GM18858 (cell line): ENCODE data around the gene TRAF3.
"Not testable (repeated sequence)": the region's sequence is repeated elsewhere in the genome, so short reads cannot be mapped to it uniquely, and the experiment has no call there.

Source experiments
- ATAC-seq: cut with Tn5 transposase; IDR thresholded peaks from one replicate; pipeline ENCODE4 v1.9.1; 2021; ENCODE audit not compliant: unreplicated experiment

Gene TRAF3

DNA sequence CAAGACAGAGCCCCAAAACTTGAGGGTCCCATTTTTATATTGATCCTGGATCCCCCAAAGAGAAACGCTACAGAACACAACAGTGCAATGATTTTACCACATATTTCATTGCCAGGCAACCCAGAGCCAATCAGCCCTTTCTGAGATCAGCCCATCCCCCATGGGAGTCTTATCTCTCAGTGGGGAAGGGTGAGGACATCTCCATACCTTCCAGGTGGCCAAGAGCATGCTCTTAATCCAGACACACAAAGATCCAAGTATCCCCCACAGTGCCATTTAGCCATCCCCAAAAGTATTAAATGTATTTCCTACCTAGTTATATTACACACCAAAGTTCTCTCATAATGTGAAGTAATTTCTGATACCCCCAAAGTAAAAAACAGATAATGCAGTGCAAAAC, 82.7 kb downstream of the TRAF3 start:
- no peak for ATAC-seq

DNA sequence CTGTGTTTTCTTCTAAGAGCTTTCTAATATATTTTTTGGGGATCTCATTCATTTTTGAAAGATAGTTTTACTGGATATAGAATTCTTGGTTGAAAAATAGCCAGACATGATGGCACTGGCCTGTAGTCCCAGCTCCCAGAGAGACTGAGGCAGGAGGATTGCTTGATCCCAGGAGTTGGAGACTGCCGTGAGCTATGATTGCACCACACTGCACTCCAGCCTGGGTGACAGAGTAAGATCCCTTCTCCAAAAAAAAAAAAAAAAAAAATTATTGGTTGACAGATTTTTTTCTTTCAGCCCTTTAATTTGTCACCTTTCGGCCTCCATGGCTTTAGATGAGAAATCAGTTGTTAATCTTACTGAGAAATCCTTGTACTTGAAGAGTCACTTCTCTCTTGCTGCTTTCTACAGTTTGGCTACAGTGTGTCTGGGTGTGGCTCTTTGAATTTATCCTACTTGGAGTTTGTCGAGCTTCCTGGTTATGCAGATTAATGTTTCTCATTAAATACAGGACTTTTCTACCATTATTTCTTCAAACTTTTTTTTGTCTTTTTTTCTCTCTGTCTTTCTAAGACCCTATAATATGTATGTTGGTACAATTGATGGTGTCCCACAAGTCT, 85.0 kb downstream of the TRAF3 start:
- ATAC-seq: no peak

- no peak for ATAC-seq
These were observed 86.1 kb downstream of the TRAF3 start for GRCh38 chr14:102863381-102863780.

GRCh38 chr14:102865916-102866315, 88.7 kb downstream of the TRAF3 start:
- ATAC-seq: not testable (repeated sequence)

DNA sequence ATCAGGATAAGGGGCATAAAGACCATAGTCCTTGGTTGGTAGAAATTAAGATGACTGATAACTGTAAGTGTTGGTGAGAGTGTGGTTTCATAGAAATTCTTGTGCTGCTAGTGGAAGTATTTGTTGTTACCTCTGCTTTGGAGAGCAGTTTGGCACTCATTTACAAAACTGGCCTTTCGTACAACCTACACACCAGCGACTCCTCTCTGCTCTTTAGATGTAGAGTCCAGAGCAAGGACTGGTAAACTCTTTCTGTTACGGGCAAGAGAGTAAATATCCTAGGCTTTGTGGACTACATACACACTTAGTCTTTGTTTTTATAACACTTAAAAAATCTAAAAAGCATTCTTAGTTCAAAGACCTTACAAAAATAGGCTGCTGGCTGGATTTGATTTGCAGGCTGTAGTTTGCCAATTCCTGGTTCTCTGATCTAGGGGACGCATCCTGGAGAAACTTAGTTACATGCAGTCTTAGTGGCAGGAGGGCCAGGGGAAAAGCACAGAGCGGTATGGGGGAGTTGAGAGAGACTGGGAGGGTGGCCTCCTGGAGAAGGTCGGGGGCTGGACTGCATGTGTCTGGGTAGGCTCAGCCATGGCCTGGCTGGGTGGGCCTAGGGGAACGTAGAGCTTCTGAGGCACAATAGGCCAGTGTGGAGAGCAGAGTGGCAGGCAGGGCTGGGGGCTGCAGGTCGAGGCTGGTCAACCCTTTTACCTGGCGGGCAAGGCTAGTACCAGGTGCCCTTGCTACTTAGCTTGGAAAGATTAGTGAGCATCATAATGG, 89.9 kb downstream of the TRAF3 start:
- ATAC-seq: no peak

DNA sequence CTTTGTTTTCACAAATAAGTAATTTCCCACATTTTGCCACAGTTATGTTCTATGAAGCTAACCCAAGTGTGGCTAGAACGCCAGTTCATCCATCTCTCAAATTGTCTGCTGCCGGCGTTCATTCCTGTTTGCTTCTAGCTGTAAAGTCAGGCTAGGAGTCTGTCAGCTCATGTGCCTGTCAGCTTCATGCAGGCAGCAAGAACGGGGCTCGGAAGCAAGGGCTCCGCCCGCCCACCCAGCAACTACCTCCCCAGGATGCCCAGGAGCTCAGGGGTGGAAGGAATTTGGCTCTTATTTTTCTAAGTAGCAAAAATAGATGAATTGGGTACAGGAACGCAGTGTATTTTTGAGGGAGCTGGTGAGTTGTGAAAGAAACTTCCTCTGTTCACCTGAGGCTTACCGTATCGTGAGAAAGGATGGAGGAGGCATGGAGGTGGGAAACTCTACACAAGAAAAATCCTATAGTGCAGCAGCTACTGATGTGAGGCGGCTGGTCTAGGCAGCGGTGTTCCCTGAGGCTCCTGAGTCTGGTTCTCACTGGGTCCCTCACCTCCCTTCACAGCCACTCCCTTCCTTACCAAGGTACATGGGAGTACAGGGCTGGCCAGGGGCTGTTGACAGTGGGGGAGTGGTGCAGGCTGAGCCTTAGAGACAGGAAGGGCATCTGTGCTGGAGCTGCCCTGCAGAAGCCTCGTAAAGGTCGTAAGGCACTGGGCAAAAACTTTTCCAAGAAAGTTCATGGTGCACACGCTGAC, 90.8 kb downstream of the TRAF3 start:
- ATAC-seq: no peak

DNA sequence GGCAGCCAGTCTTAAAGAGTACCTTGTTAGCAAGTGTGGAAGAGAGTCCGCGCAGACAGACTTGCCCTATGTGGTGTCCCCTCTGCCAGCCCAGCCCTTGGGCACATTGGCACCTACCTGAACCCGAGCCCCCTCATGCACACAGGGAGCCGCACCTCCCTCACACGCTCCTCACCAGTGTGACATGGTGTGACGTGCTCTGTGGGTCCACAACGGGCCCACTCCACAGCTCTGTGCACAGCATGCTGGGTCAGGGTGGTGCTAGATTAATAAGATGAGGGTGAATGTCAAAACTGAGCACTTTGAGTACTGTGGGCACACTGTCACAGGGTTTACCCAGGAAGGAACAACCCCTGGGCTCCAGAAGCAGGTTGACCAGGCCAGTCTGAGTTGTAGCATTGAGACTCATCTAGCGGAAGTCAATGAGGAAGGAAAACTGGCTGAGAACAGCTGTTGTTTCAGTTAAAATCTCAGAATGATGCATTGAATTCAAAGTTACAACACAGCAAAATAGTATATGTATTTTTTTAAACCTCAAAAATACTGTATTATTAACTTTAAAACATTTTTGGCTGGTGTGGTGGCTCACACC, 91.8 kb downstream of the TRAF3 start:
- no peak for ATAC-seq

DNA sequence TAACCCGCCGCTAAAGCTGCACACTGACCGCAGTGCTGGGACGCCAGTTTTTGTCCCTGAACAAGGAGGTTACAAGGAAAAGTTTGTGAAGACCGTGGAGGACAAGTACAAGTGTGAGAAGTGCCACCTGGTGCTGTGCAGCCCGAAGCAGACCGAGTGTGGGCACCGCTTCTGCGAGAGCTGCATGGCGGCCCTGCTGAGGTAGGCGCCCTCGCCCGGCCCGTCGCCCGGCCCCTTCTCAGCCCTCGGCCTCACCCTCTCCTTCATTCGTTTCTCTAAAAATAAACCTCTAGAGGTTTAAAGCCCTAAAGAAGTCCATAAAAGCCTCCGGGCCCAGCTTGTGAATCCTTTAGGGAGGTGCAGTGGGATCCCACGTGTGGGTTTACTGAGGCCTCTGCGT, 93.0 kb downstream of the TRAF3 start:
- no peak for ATAC-seq

DNA sequence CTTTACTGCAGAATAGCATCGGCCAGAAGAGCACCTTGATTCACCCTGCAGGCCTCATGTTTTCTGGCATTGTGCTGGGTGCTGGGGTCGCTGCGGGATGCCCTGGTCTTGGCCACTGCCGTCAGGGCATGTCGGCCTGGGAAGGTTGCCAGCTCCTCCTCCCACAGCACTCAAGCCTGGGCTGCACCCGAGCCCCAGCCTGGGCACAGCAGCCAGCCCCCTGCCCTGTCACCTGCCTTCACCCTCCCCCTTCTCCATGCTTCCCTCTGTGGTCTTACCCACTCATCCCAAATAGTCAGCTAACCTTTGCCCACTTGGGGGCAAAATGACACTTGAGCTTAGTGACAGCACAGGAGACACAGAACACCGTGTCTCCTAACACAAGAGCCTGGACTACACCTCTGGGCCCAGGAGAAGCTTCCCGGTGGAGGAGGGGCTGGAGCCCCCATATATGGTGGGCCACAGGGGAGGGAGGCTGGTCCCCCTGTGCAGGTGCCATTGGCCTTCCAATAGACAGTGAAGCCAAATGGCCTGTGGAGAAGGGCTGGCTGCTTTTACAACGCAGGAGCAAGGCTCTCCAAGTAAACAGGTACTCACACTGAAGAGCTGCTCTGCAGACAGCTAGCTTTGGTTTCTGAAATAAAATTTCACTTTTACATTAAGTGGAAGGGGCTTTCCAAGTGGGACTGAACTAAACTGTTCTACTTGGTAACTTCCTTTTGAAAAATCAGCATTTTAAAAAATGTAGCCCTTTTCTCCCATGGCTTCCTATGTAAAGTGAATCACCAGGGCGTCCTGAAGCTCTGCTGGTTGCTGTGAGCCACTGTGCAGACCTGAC, 94.0 kb downstream of the TRAF3 start:
- no peak for ATAC-seq

- ATAC-seq: no peak
These were observed 94.8 kb downstream of the TRAF3 start for GRCh38 chr14:102872020-102872419.

- no peak for ATAC-seq
These were observed 95.9 kb downstream of the TRAF3 start for GRCh38 chr14:102873131-102873530.

GRCh38 chr14:102873546-102874061, 96.4 kb downstream of the TRAF3 start:
- ATAC-seq: no peak

GRCh38 chr14:102875652-102876051, 98.4 kb downstream of the TRAF3 start:
- no peak for ATAC-seq

DNA sequence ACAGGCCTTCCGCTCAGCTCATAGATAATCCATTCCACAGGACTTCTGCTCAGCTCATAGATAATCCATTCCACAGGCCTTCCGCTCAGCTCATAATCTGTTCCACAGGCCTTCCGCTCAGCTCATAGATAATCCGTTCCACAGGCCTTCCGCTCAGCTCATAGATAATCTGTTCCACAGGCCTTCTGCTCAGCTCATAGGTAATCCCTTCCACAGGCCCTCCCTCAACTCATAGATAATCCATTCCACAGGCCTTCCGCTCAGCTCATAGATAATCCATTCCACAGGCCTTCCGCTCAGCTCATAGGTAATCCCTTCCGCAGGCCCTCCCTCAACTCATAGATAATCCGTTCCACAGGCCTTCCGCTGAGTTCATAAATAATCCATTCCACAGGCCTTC, 100.3 kb downstream of the TRAF3 start:
- not testable (repeated sequence) for ATAC-seq

GRCh38 chr14:102878174-102878969, 101.1 kb downstream of the TRAF3 start:
- no peak for ATAC-seq

DNA sequence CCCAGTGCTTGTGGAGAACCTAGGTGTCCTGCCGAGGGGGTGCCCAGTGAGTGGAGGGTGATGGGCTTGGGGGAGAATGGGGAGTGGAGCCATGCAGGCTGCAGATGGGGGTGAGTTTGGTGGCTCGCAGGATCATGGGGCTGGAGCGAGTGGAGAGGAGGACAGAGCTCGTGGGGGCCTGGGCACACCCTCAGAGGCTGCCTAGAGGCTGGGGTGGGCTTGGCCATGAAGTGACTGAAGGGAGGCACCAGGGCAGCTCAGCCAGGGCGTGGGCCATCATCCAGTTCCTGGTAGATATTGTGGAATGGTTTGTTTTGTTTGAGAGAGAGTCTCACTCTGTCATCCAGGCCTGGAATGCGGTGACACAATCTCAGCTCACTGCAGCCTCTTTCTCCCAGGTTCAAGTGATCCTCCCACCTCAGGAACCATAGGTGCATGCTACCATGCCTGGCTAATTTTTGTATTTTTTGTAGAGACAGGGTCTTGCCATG, 101.8 kb downstream of the TRAF3 start:
- no peak for ATAC-seq

DNA sequence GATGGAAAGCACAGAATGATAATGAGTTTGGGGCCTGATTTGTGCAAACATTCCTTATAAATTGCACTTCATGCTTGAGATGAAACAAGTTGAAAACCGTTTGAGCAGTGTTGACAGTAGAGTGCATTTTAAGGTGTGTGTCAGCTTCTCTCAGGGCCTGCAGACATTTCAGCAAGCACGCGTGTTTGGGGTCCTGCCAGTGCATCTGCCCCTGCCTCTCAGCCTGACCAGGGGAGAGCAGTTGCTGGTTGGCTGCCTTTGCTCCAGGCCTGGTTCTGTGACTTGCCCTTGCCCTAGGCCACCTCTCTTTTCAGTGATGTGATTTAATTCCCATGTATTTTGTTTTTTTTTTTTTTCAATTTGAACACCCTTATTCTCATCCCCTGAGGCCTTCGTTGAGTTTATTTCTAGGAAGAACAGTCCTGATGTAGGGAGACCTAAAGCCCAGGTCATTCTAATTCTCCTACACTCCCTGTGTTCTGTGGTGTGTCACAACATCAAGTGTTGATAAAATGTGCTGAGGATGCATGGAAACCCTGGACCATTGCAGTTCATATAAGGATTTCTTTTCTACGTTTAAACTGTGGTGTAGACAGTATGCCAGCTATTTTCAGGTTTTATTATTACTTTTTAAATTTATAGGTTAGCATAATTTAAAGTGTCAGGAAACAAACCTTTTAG, 105.1 kb downstream of the TRAF3 start:
- ATAC-seq: no peak

DNA sequence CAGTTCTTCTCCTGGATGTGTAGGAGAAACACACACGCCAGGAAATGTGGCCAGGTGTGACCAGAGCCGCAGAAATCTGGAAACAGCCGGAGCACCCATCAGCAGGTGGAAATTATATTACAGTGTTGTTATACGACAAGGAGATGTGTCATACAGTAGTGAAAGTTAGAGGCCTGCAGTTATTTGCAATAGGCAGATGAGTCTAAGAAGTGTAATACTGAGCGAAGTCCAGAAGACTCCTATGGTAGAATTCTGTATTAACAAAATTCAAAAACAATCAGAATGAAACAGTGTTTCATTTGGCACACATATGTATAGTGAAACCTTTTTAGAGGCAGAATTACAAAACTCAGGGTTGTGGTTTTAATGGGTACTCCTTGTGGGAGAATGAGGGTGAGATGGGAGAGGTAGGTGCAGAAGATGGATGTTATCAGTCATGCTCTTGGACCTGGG, 105.9 kb downstream of the TRAF3 start:
- no peak for ATAC-seq

- no peak for ATAC-seq
These were observed 106.3 kb downstream of the TRAF3 start for GRCh38 chr14:102883554-102883953.
